Neuronal stem cell (in vitro differentiated cells): Measurements from ENCODE around the gene GIMAP5.

ENCODE experiments used
- DNase-seq: peaks from one replicate; pipeline ENCODE4 v3.0.0-alpha.2; 2013; ENCODE audit warnings: low spot score
- H2AFZ ChIP-seq: one replicate; pipeline ENCODE4 v1.6.1; 2013; ENCODE audit warnings: mild to moderate bottlenecking, low read length, inconsistent platforms
- H2AK5ac ChIP-seq: 2 replicates; pipeline ENCODE4 v1.6.1; 2013; ENCODE audit warnings: low read depth, mild to moderate bottlenecking, inconsistent platforms, low read length, moderate library complexity, mixed read lengths
- H2BK120ac ChIP-seq: 2 replicates; pipeline ENCODE4 v1.6.1; 2013; ENCODE audit warnings: low read depth, mild to moderate bottlenecking, inconsistent platforms, low read length, moderate library complexity, mixed read lengths
- H2BK12ac ChIP-seq: one replicate; pipeline ENCODE4 v1.6.1; 2013; ENCODE audit warnings: low read length, inconsistent platforms
- H2BK15ac ChIP-seq: 2 replicates; pipeline ENCODE4 v1.6.1; 2013; ENCODE audit warnings: mild to moderate bottlenecking, low read length, inconsistent platforms, mixed read lengths
- H2BK5ac ChIP-seq: one replicate; pipeline ENCODE4 v1.6.1; 2013; ENCODE audit warnings: inconsistent platforms, mild to moderate bottlenecking, low read length, moderate library complexity
- H3K14ac ChIP-seq: one replicate; pipeline ENCODE4 v1.6.1; 2013; ENCODE audit warnings: low read length, inconsistent platforms
- H3K18ac ChIP-seq: 2 replicates; pipeline ENCODE4 v1.6.1; 2013; ENCODE audit warnings: low read length, inconsistent platforms
- H3K23ac ChIP-seq: 2 replicates; pipeline ENCODE4 v1.6.1; 2013; ENCODE audit warnings: low read depth, mild to moderate bottlenecking, mixed read lengths, low read length, inconsistent platforms; ENCODE audit not compliant: poor library complexity
- H3K27ac ChIP-seq: replicated peaks from 3 replicates; pipeline ENCODE4 v1.5.1; 2013; ENCODE audit warnings: low read length, inconsistent platforms
- H3K27me3 ChIP-seq, 3 experiments: 2 replicates each; pipeline ENCODE4 v1.6.1; 2013; ENCODE audit warnings: low read length in 3 of 3, mild to moderate bottlenecking in 2 of 3, inconsistent platforms in 1 of 3, low read depth in 1 of 3, mixed read lengths in 1 of 3, moderate library complexity in 1 of 3; ENCODE audit not compliant: control insufficient read depth in 3 of 3, insufficient read depth in 3 of 3
- H3K36me3 ChIP-seq, 2 donors: replicated peaks in 1 of 2; 2 replicates each; pipeline ENCODE4 v1.6.1; 2013; ENCODE audit warnings: low read length in 2 of 2; ENCODE audit not compliant: control insufficient read depth in 2 of 2, insufficient read depth in 2 of 2
- H3K4ac ChIP-seq: 2 replicates; pipeline ENCODE4 v1.6.1; 2013; ENCODE audit warnings: inconsistent platforms, mild to moderate bottlenecking, low read length, moderate library complexity
- H3K4me1 ChIP-seq, 2 donors: 1 replicate in 1 of 2; 2 replicates in 1 of 2; pipeline ENCODE4 v1.6.1; 2013; ENCODE audit warnings: low read length in 2 of 2, low read depth in 1 of 2; ENCODE audit not compliant: control insufficient read depth in 2 of 2, insufficient read depth in 1 of 2
- H3K4me2 ChIP-seq: one replicate; pipeline ENCODE4 v1.6.1; 2013; ENCODE audit warnings: mild to moderate bottlenecking, low read length, inconsistent platforms; ENCODE audit not compliant: insufficient read depth, poor library complexity, severe bottlenecking
- H3K4me3 ChIP-seq, 2 donors: 2 replicates each; pipeline ENCODE4 v1.5.1; 2013; ENCODE audit warnings: low read length in 2 of 2, mild to moderate bottlenecking in 2 of 2, inconsistent platforms in 1 of 2, moderate library complexity in 1 of 2
- H3K79me1 ChIP-seq: one replicate; pipeline ENCODE4 v1.6.1; 2013; ENCODE audit warnings: low read depth, mild to moderate bottlenecking, inconsistent platforms, low read length, moderate library complexity
- H3K9ac ChIP-seq: one replicate; pipeline ENCODE4 v1.6.1; 2013; ENCODE audit warnings: mild to moderate bottlenecking, low read depth, low read length, inconsistent platforms; ENCODE audit not compliant: poor library complexity
- H3K9me3 ChIP-seq, 2 donors: replicated peaks in 1 of 2; 2 replicates each; pipeline versions ENCODE3 to v1.6.1; 2013; ENCODE audit warnings: low read length in 2 of 2, mild to moderate bottlenecking in 2 of 2, inconsistent platforms in 1 of 2, low read depth in 1 of 2, mixed read lengths in 1 of 2, moderate library complexity in 1 of 2; ENCODE audit not compliant: control insufficient read depth in 2 of 2, insufficient read depth in 1 of 2
- H4K8ac ChIP-seq: one replicate; pipeline ENCODE4 v1.6.1; 2013; ENCODE audit warnings: low read depth, mild to moderate bottlenecking, inconsistent platforms, low read length, moderate library complexity
- H4K91ac ChIP-seq: one replicate; pipeline ENCODE4 v1.6.1; 2013; ENCODE audit warnings: low read length, low read depth, mild to moderate bottlenecking, inconsistent platforms; ENCODE audit not compliant: poor library complexity
- WGBS, 2 donors: extraction: QIAGEN DNeasy Blood & Tissue Kit; methylation state at CpG; one replicate each; pipeline ENCODE4 v1.1.7; 2013; ENCODE audit warnings: missing lambda C conversion rate in 2 of 2, mixed read lengths in 1 of 2; ENCODE audit not compliant: insufficient read length in 2 of 2, insufficient replicate concordance in 1 of 2; ENCODE audit errors: extremely low coverage in 2 of 2; 5-methylcytosine and 5-hydroxymethylcytosine counted together

GIMAP5 gene

GRCh38 chr7:150788474-150789269 lies 51.5 kb downstream of the GIMAP5 start:
- Histone ChIP-seq H2BK5ac (no peak overlapping the region), H3K4ac (no peak overlapping the region), H3K79me1 (no peaks in the 10 kb centered on the region), H4K91ac (no peak overlapping the region), H3K4me2 (no peak overlapping the region), H2AK5ac (no peak overlapping the region), H3K27me3 (peaks cover 0 to 42% (median 0%) of the 10 kb centered on the region in 3 experiments), H3K36me3 (no peaks in the 10 kb centered on the region), H2BK15ac (no peak overlapping the region), H3K4me3 (no peak overlapping the region), H3K23ac (no peak overlapping the region), H2BK12ac (no peak overlapping the region), H2AFZ (no peak overlapping the region), H3K14ac (no peak overlapping the region), H3K9me3 (no peaks in the 10 kb centered on the region), H3K9ac (peak overlapping the region; percentile 27), H3K18ac (peak overlapping the region; percentile 18), H2BK120ac (no peak overlapping the region), H3K27ac (no peak overlapping the region), H4K8ac (no peak overlapping the region), H3K4me1 (no peaks in the 10 kb centered on the region)
- no CpG with 5 or more reads among the region's 9 CpGs for whole genome bisulfite sequencing, 2 donors
- DNase-seq, result no peak

GRCh38 chr7:150790416-150791075 lies 53.3 kb downstream of the GIMAP5 start:
- H3K4me1 ChIP-seq, result no peaks in the 10 kb centered on the region
- H3K9me3 ChIP-seq, result no peaks in the 10 kb centered on the region
- H3K36me3 ChIP-seq, result no peaks in the 10 kb centered on the region
- no peak overlapping the region for H2BK12ac ChIP-seq
- no peak overlapping the region for H2BK15ac ChIP-seq
- H3K4me3 ChIP-seq, result no peak overlapping the region
- no peak overlapping the region for H2BK120ac ChIP-seq
- no peak overlapping the region for H3K4me2 ChIP-seq
- no peak overlapping the region for H3K18ac ChIP-seq
- H3K27me3 ChIP-seq, result peaks cover 0 to 36% (median 0%) of the 10 kb centered on the region in 3 experiments
- DNase-seq, result no peak
- H2AK5ac ChIP-seq, result no peak overlapping the region
- no peak overlapping the region for H3K27ac ChIP-seq
- H3K23ac ChIP-seq, result no peak overlapping the region
- H2BK5ac ChIP-seq, result no peak overlapping the region
- WGBS, 2 donors, result no CpG with 5 or more reads among the region's 9 CpGs
- H3K4ac ChIP-seq, result no peak overlapping the region
- no peak overlapping the region for H4K91ac ChIP-seq
- no peak overlapping the region for H4K8ac ChIP-seq
- no peak overlapping the region for H3K14ac ChIP-seq
- H3K9ac ChIP-seq, result peak overlapping the region; percentile 50
- H3K79me1 ChIP-seq, result no peaks in the 10 kb centered on the region
- H2AFZ ChIP-seq, result no peak overlapping the region

- no CpG with 5 or more reads among the region's 5 CpGs for WGBS, 2 donors
- Histone ChIP-seq H3K4me3 (no peak overlapping the region), H2BK120ac (no peak overlapping the region), H2AFZ (no peak overlapping the region), H4K8ac (no peak overlapping the region), H3K4me1 (no peaks in the 10 kb centered on the region), H3K4me2 (no peak overlapping the region), H4K91ac (no peak overlapping the region), H3K9me3 (no peaks in the 10 kb centered on the region), H3K36me3 (no peaks in the 10 kb centered on the region), H3K18ac (no peak overlapping the region), H2BK5ac (no peak overlapping the region), H2BK15ac (no peak overlapping the region), H3K27ac (no peak overlapping the region), H2BK12ac (no peak overlapping the region), H3K9ac (no peak overlapping the region), H2AK5ac (no peak overlapping the region), H3K27me3 (peaks cover 0 to 33% (median 0%) of the 10 kb centered on the region in 3 experiments), H3K14ac (no peak overlapping the region), H3K23ac (no peak overlapping the region), H3K79me1 (no peaks in the 10 kb centered on the region), H3K4ac (no peak overlapping the region)
- no peak for DNase-seq
Measured at GRCh38 chr7:150791304-150791703, 54.1 kb downstream of the GIMAP5 start.

GRCh38 chr7:150791746-150792452 lies 54.7 kb downstream of the GIMAP5 start:
- peaks cover 0 to 31% (median 0%) of the 10 kb centered on the region in 3 experiments for H3K27me3 ChIP-seq
- no peak overlapping the region for H2BK12ac ChIP-seq
- no peak overlapping the region for H2BK5ac ChIP-seq
- H3K4me3 ChIP-seq, result no peak overlapping the region
- peak overlapping the region; percentile 46 for H2BK15ac ChIP-seq
- peak overlapping the region; percentile 81 for H2AK5ac ChIP-seq
- no peak overlapping the region for H3K14ac ChIP-seq
- H3K79me1 ChIP-seq, result no peaks in the 10 kb centered on the region
- no CpG with 5 or more reads among the region's 12 CpGs for WGBS, 2 donors
- no peak overlapping the region for H3K4ac ChIP-seq
- H4K8ac ChIP-seq, result no peak overlapping the region
- H4K91ac ChIP-seq, result no peak overlapping the region
- no peak overlapping the region for H2BK120ac ChIP-seq
- H3K9ac ChIP-seq, result no peak overlapping the region
- H3K4me2 ChIP-seq, result no peak overlapping the region
- no peak overlapping the region for H2AFZ ChIP-seq
- no peaks in the 10 kb centered on the region for H3K9me3 ChIP-seq
- no peak overlapping the region for H3K18ac ChIP-seq
- DNase-seq, result no peak
- H3K23ac ChIP-seq, result peak overlapping the region; percentile 49
- H3K4me1 ChIP-seq, result no peaks in the 10 kb centered on the region
- no peaks in the 10 kb centered on the region for H3K36me3 ChIP-seq
- H3K27ac ChIP-seq, result no peak overlapping the region
